Measurements from ENCODE around the gene STARD7.
A peak's percentile ranks its signal among the peaks of the same experiment; 100 is the strongest.

Gene STARD7

GRCh38 chr2:96146153-96146880 lies 62.3 kb downstream of the STARD7 start:
- peak; percentile 88 for DNase-seq

DNA sequence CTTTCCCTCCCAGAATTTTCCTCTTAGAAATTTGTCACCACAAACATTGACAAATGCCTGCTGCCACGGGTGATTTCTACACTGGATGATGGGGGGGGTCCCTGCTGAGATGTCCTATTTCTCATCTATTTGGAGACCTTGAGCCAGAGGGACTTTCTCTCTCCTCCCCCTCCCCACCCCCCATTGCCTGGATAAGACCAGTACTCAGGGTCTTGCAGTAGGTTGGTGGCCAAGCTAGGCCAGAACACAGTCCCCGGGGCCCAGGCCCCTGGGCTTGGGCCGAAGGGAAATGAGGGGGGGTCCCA lies 62.8 kb downstream of the STARD7 start:
- DNase-seq: no peak

DNA sequence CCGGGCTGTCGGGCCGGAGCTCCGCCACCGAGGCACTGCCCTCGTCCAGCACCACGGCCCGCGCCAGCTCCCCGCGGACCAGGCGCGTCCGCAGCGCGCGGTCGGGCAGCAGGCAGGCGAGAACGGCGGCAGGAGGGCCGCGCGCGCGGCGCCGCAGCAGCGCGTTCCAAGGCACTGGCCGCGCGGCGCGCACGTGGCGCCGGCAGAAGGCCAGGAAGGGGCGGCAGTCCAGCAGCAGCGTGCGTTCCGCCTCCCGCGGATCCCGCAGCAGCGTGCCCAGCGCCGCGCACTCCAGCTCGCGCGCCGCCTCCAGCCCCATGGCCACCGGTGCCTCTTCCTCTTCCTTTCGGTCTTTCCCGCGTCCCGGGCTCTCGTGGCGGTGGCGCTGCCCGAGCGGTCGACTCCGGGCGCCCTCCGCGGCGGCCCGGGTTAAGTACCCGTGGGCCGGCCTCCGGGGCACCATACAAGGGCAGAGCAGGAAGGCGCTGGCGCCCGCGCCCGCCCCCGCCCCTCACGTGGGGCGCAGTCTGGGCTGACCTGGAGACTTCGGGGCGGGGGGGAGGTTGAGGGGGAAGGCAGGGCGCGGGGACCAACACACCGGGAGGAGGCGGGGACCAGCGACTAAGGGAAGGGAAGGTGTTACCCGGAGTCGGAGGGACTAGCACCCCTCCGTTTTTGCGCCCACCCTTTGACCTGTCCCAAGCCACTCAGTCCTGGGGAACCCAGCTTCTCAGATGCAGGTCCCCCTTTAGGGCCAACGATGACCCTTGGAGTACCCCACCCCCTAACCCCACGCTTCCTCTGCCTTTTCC lies 63.4 kb downstream of the STARD7 start, which contains the start of gene DUSP2:
DUSP2 (minus strand) TSS at position 405 of the 812 bp plus-strand sequence; CDS start at position 319, 86 bp downstream.
- peak; percentile 92 for DNase-seq

DNA sequence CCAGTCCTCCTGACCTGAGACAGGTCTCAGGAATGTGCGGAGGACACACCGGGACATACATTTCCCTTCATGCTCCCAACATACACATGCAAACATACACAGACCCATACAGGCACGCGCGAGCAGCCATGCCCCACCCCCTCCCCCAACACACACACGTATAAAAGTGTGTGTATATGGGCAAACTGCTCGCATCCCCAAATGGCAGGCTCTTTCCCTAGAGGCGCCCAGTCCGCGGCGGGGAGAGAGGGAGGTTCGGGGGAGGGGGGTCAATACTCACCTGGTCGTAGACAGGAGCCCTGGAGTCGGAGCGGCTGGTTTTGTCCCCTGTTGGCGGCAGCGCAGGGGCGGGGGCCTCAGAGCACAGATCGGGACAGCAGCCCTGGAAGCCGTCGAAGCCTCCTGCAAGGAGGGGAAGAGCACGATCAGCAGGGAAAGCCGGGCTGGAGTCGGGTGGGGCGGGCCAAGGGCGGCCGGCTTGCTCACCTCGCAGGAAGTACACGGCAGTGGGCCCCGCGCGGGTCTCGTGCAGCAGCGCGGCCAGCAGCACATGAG lies 64.1 kb downstream of the STARD7 start:
- peak; percentile 63 for DNase-seq

DNA sequence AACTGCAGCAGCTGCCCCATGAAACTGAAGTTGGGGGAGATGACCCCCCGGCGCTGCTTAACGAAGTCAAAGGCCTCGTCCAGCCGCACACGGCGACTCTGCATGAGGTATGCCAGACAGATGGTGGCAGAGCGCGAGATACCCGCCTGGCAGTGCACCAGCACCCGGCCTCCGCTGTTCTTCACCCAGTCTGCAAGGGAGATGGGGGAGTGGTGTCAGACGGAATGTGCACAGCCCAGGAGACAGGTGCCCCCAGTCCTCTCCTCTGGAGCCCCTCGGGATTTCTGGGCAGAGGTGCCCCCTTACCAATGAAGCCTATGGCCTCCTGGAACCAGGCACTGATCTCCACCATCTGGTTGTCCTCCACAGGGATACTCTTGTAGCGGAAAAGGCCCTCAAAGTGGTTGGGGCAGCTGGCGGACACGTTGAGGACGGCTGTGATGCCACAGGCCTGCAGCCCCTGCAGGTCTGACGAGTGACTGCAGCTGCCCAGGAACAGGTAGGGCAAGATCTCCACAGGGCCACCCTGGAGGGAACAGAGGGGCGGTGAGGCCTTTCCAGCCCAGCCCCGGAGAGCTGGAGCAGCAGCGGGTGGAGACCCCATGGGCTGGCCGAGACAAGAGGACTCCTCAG lies 64.7 kb downstream of the STARD7 start:
- DNase-seq: peak; percentile 48

DNA sequence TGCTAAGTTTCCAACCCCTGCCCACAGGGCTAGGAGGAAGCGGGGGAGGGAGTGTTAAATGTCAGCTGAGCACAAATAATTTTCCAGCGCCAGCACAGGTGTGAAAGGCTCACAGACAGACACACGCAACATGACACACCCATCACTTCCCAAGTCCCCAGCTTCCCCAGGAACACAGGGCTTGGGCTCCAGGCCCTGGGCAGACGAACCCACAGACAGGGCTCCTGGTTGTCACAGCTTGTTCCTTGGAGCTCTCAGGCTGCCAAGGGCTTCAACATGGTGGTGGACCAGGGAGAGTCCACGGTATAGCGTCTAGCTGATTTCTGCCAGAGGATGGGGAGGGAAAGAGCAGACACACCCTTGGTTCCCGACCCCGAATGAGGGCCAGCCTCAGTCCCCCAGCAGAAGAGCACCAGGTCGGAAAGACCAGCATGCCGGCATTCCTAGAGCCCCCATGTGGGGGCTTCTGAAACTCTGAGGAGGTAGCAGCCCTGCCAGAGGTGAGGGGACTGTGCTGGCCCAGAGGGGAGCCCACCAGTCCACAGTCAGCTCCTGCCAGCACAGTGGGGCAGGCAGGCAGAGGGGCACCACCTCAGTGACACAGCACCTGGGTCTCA lies 65.3 kb downstream of the STARD7 start:
- DNase-seq: no peak

DNA sequence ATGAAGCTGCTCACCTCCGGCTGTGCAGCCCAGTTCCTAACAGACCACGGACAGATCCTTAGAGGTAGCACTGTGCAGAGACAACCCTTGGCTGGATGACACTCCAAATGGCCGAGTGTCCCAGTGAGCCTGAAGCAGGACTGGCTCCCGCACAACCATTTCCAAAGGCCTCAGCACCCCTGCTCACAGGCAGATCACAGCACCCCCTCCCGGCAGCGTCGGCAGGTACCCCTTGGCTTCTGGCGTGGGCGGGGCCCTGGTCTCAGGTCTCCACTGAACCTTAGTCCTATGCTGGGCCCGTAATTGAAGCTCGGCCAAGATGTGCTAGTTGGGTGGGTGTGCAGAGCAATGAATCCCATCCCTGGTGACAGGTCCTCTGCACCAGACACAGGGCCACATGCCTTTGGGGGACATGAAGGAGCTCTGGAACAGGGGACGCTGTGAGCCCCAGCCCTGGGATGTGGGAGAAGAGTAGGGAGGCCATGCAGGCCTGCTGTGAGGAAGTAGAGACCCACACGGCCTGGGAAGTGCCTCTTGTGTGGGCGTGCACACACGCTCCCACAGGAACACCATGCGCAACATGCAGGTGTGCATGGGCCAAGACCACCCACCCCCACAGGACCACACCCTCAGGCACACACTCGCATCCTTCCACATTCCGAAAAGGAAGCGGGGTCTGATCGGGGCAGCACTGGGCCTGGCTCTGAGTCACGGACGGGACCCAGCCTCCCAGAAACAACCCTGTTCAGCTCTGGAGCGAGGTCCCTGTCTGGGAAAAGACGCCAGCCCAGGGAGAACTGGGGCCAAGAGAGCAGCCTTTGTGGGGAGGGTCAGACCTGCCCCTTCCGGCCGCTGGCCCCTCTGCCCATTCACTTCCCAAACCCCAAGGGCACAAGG lies 66.2 kb downstream of the STARD7 start:
- DNase-seq: peak; percentile 75

DNA sequence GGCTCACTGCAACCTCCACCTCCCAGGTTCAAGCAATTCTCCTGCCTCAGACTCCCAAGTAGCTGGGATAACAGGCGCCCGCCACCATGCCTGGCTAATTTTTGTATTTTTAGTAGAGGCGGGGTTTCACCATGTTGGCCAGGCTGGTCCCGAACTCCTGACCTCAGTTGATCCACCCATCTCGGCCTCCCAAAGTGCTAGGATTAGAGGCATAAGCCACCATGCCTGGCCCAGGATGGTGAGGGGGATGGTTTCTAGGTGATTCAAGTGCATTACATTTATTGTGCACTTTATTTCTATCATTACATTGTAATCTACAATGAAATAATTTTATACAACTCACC lies 67.0 kb downstream of the STARD7 start:
- peak; percentile 12 for DNase-seq

- peak; percentile 20 for DNase-seq
These were observed 67.5 kb downstream of the STARD7 start for GRCh38 chr2:96140941-96141623.

DNA sequence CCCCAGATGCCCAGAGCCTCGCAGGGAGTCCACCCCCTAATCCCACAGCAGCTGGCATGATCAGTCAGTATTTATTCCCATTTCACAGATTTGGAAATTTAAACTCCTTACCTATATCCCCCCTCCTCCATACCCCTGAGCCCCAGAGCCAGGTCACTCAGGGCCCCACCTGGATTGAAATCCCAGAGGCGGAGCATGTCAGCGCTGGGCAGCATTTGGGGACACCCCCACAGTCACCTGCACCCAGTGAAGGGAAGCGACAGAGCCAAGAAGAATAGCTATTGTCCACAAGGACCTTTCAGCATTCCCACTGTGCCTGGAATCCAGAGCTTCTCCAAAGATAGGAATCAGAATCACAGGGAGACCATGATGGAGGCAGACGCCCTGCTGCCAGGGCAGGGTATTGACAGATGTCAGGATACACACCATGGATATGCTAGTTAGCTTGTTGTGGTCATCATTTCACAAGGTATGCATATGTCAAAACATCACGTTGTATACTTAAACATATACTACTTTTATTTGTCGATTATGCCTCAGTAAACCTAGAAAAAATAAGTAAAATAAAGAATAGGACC lies 69.4 kb downstream of the STARD7 start:
- DNase-seq: no peak

- peak; percentile 61 for DNase-seq
These were observed 70.2 kb downstream of the STARD7 start, which contains the start of gene ASTL for GRCh38 chr2:96138179-96139145. TSS of gene ASTL (minus strand) at chr2:96138502. CDS start at chr2:96138436, 66 bp downstream.

- no peak for DNase-seq
These were observed 71.1 kb downstream of the STARD7 start for GRCh38 chr2:96137321-96138178.

- no peak for DNase-seq
These were observed 72.4 kb downstream of the STARD7 start for GRCh38 chr2:96136129-96136720.

DNA sequence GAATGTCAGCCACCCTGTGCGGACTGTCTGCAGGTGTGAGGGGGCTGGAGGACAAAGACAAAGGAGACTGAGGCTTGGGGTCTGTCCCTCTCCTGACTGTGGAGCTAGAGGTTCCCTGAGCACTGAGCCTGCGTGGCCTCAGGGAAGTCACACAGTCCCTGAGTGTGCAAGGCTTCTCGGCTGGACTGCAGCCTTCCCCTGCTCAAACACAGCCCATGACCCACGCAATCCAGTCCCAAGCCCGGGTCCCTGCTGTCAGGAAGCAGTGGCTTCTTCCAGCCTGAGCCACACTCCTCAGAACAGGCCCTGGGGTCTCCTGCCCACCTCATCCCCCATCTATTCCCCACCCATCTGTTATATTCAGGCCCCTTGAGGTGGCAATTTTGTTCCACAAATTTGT lies 73.0 kb downstream of the STARD7 start:
- DNase-seq: no peak

DNA sequence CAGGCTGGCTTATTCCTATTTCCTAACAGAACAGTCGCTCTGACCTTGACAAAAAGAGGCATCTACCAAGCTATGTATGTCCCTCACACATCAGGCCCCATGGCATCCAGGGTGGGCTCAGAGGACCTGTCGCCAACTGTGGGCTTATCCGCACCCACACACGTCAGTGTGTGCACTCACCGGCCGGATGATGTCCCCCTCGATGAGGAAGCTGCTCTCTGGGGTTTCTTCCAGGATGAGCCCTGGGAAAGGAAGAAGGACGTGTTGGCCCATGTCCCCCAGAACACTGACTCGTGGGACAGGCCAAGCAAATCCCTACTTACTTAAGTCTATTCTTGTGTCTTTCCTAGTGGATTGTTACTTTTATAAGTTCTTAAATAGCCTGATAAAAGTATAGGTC lies 73.5 kb downstream of the STARD7 start:
- no peak for DNase-seq
